SK-N-SH treated with all-trans-retinoic acid at 6 μM for 48 hours (cell line): ENCODE data around the gene KEAP1.

Experiments
- ATAC-seq: fragments of 200-7000 bp; cut with Tn5 transposase; 3 replicates; pipeline ENCODE4 v1.9.1; 2020; ENCODE audit warnings: mild to moderate bottlenecking, moderate library complexity
- BACH2 ChIP-seq: fragments of 250-450 bp; sonication (Bioruptor Pico); IDR thresholded peaks from 2 replicates; pipeline ENCODE4 v1.9.0; 2021; ENCODE audit warnings: mild to moderate bottlenecking, borderline replicate concordance
- CSDC2 ChIP-seq: fragments of 250-450 bp; sonication (Bioruptor Pico); IDR thresholded peaks from 2 replicates; pipeline ENCODE4 v1.5.0; 2020; ENCODE audit warnings: mild to moderate bottlenecking, moderate library complexity
- CSRNP3 ChIP-seq: fragments of 250-450 bp; sonication (Bioruptor Pico); IDR thresholded peaks from 2 replicates; pipeline ENCODE4 v1.5.1; 2021; ENCODE audit warnings: mild to moderate bottlenecking, moderate library complexity
- ESRRG ChIP-seq: fragments of 250-450 bp; sonication (Bioruptor Pico); IDR thresholded peaks from 2 replicates; pipeline ENCODE4 v1.6.1; 2021; ENCODE audit warnings: mild to moderate bottlenecking
- GLIS3 ChIP-seq: fragments of 250-450 bp; sonication (Bioruptor Pico); IDR thresholded peaks from 2 replicates; pipeline ENCODE4 v1.5.0; 2020; ENCODE audit warnings: mild to moderate bottlenecking, moderate library complexity
- OSR1 ChIP-seq: fragments of 250-450 bp; sonication (Bioruptor Pico); IDR thresholded peaks from 2 replicates; pipeline ENCODE4 v1.8.0; 2022; ENCODE audit warnings: moderate library complexity, mild to moderate bottlenecking, inconsistent platforms
- PATZ1 ChIP-seq: fragments of 250-450 bp; sonication (Bioruptor Pico); IDR thresholded peaks from 2 replicates; pipeline ENCODE4 v1.8.0; 2020; ENCODE audit warnings: mild to moderate bottlenecking, moderate library complexity, borderline replicate concordance
- PPARA ChIP-seq: fragments of 250-450 bp; sonication (Bioruptor Pico); IDR thresholded peaks from 2 replicates; pipeline ENCODE4 v1.5.0; 2020; ENCODE audit warnings: mild to moderate bottlenecking, borderline replicate concordance
- RARB ChIP-seq: fragments of 250-450 bp; sonication (Bioruptor Pico); IDR thresholded peaks from 2 replicates; pipeline ENCODE4 v1.8.0; 2021; ENCODE audit warnings: mild to moderate bottlenecking, moderate library complexity
- SNAI2 ChIP-seq: fragments of 250-450 bp; sonication (Bioruptor Pico); IDR thresholded peaks from 2 replicates; pipeline ENCODE4 v1.5.0; 2020; ENCODE audit warnings: mild to moderate bottlenecking, moderate library complexity
- TCF4 ChIP-seq: fragments of 250-450 bp; sonication (Bioruptor Pico); IDR thresholded peaks from 2 replicates; pipeline ENCODE4 v1.8.0; 2021; ENCODE audit warnings: mild to moderate bottlenecking, moderate library complexity, borderline replicate concordance
- TOX ChIP-seq: fragments of 250-450 bp; sonication (Bioruptor Pico); IDR thresholded peaks from 2 replicates; pipeline ENCODE4 v1.8.0; 2021; ENCODE audit warnings: mild to moderate bottlenecking, moderate library complexity, borderline replicate concordance
- ZFP3 ChIP-seq: fragments of 250-450 bp; sonication (Bioruptor Pico); IDR thresholded peaks from 2 replicates; pipeline ENCODE4 v1.5.0; 2020; ENCODE audit warnings: mild to moderate bottlenecking, moderate library complexity
- ZFP30 ChIP-seq: fragments of 450-650 bp; formaldehyde crosslinking; IDR thresholded peaks from 2 replicates; pipeline ENCODE4 v1.5.0; 2022; ENCODE audit warnings: mild to moderate bottlenecking, moderate library complexity
- ZNF565 ChIP-seq: fragments of 450-650 bp; formaldehyde crosslinking; conservative IDR thresholded peaks from 2 replicates; pipeline ENCODE4 v1.5.0; 2020; ENCODE audit warnings: low read depth, mild to moderate bottlenecking, moderate library complexity
- ZNF70 ChIP-seq: fragments of 450-650 bp; formaldehyde crosslinking; IDR thresholded peaks from 2 replicates; pipeline ENCODE4 v1.5.0; 2020; ENCODE audit warnings: mild to moderate bottlenecking, moderate library complexity
- ZNF8 ChIP-seq: fragments of 450-650 bp; formaldehyde crosslinking; IDR thresholded peaks from 2 replicates; pipeline ENCODE4 v1.5.0; 2020; ENCODE audit warnings: mild to moderate bottlenecking, moderate library complexity
- TF ChIP-seq, protein P1 (sequence below): fragments of 250-450 bp; sonication (Bioruptor Pico); IDR thresholded peaks from 2 replicates; pipeline ENCODE4 v1.5.1; 2020; ENCODE audit warnings: low read depth, mild to moderate bottlenecking, moderate library complexity
- TF ChIP-seq, protein P2 (sequence below): fragments of 250-450 bp; sonication (Bioruptor Pico); IDR thresholded peaks from 2 replicates; pipeline ENCODE4 v1.8.0; 2021; ENCODE audit warnings: low read depth, mild to moderate bottlenecking, moderate library complexity, borderline replicate concordance

KEAP1 gene

DNA sequence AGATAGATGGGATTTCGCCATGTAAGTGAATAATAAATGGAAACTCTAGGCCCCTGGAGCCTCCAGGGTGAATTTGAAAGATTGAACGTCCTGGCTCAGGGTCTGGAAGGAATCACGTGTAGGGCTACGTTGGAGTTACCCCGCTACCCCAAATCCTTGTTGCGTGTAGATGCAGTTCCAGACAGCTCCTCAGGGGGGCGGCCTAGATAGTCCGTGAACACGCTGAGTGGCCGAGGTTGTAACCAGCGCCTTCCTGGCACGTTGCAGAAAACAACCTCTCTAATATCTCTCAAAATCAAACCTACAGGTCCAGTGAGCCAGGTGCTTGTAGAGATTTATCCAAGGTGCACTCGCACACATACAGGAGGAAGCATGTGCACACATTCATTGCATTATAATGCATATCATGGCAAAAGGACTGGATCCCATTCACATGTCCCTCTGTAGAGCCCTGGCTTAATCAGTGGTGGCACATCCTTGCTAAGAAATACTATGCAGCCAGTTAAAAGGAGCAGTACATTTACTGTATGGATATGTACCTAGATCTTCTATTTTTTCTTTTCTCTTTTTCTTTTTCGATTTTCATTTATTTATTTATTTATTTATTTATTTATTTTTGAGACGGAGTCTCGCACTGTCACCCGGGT is 2.5 kb upstream of the KEAP1 start:
- peak; percentile 12; the same call in 2 of the 3 replicates for ATAC-seq
- TF ChIP-seq, protein P1, sequence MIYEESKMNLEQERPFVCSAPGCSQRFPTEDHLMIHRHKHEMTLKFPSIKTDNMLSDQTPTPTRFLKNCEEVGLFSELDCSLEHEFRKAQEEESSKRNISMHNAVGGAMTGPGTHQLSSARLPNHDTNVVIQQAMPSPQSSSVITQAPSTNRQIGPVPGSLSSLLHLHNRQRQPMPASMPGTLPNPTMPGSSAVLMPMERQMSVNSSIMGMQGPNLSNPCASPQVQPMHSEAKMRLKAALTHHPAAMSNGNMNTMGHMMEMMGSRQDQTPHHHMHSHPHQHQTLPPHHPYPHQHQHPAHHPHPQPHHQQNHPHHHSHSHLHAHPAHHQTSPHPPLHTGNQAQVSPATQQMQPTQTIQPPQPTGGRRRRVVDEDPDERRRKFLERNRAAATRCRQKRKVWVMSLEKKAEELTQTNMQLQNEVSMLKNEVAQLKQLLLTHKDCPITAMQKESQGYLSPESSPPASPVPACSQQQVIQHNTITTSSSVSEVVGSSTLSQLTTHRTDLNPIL (CRISPR knock-in tag): no peak
- TF ChIP-seq, protein P2, sequence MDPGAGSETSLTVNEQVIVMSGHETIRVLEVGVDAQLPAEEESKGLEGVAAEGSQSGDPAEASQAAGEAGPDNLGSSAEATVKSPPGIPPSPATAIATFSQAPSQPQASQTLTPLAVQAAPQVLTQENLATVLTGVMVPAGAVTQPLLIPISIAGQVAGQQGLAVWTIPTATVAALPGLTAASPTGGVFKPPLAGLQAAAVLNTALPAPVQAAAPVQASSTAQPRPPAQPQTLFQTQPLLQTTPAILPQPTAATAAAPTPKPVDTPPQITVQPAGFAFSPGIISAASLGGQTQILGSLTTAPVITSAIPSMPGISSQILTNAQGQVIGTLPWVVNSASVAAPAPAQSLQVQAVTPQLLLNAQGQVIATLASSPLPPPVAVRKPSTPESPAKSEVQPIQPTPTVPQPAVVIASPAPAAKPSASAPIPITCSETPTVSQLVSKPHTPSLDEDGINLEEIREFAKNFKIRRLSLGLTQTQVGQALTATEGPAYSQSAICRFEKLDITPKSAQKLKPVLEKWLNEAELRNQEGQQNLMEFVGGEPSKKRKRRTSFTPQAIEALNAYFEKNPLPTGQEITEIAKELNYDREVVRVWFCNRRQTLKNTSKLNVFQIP: no peak
- TF ChIP-seq GLIS3 (CRISPR knock-in tag): no peak
- TF ChIP-seq TCF4 (CRISPR knock-in tag): no peak

DNA sequence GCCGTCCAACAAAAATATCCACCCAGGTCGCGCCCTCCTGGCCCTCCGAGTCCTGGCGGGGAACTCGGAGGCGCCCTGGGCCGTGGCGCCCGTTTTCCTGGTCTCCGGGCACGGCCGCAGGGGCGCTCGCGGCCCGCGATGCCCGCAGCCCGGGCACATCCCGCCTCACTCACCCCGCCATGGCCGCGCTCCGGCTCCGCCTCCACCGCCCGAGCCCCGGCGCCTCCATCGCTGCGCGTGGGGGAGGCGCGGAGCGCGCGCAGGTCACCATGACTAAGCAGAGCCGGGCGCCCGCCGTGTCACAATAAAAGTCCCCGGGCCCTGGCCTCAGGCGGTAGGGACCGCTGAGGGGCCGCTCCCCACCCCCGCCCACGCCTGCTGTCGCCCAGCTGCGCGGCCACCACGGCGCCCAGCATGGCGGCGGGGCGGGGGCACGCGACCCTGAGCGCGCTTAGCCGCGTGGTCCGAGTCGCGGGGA is 593 bp downstream of the KEAP1 start:
- TF ChIP-seq ZFP3 (CRISPR knock-in tag) (0 out of 2 replicates have a peak, but pooled peaks have one; percentile 8), BACH2 (CRISPR knock-in tag) (peak; percentile 66; the same call in 1 of the 2 replicates), PPARA (CRISPR knock-in tag) (no peak)
- peak; percentile 96 for ATAC-seq

- peak; percentile 68 for ATAC-seq
- 0 out of 2 replicates have a peak, but pooled peaks have one; percentile 5 for TF ChIP-seq ZFP3 (CRISPR knock-in tag)
- TF ChIP-seq PATZ1 (CRISPR knock-in tag): no peak
Observed at GRCh38 chr19:10501971-10502523, 1.1 kb downstream of the KEAP1 start.

- TF ChIP-seq TOX (CRISPR knock-in tag) (no peak), RARB (no peak), CSDC2 (CRISPR knock-in tag) (no peak), SNAI2 (CRISPR knock-in tag) (no peak), ZFP3 (CRISPR knock-in tag) (peak; percentile 99)
- TF ChIP-seq, protein P1 (CRISPR knock-in tag): no peak
- no peak for ATAC-seq
Observed at GRCh38 chr19:10500247-10500592, 2.9 kb downstream of the KEAP1 start.

GRCh38 chr19:10499550-10500246 is 3.5 kb downstream of the KEAP1 start:
- ATAC-seq: no peak
- TF ChIP-seq PATZ1 (CRISPR knock-in tag) (no peak), ZNF565 (no peak), TOX (CRISPR knock-in tag) (no peak), ZFP3 (CRISPR knock-in tag) (no peak), CSDC2 (CRISPR knock-in tag) (no peak), GLIS3 (CRISPR knock-in tag) (no peak), ESRRG (CRISPR knock-in tag) (no peak), ZNF8 (CRISPR knock-in tag) (no peak), BACH2 (CRISPR knock-in tag) (no peak), CSRNP3 (CRISPR knock-in tag) (no peak), RARB (no peak), SNAI2 (CRISPR knock-in tag) (no peak), PPARA (CRISPR knock-in tag) (no peak), ZNF70 (CRISPR knock-in tag) (no peak), ZFP30 (CRISPR knock-in tag) (no peak), OSR1 (CRISPR knock-in tag) (no peak), TCF4 (CRISPR knock-in tag) (no peak)
- TF ChIP-seq, protein P1 (CRISPR knock-in tag): no peak
